ENCODE measurements around the gene CAMKMT.

The CAMKMT gene

DNA sequence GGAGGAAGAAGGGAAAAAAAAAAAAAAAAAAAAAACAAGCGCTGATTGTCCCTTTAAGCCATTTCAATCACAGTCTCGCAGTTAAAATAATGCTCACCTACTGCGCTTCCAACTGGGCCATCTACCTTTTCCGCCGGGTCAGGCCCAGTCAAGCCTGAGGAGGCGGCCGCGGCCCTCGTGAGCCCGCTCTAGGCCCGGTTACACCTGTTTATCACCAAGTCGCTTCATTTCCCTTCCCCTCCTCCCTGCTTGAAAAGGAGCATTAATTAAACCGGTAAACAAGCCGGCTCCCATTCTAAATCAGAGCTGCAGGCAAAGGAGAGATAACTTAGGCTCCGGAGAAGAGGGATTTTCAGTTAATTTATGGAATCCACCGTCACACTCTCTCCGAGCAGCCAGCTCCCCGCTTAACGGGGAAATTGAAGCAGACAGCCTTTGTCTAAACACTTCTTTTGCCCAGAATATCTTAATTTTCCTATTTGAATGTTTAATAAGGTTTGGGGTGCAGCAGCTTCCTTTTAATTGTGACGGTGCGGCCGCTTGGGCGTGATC, 439.6 kb downstream of the CAMKMT start:
- Histone ChIP-seq H3K27me3 (ENCODE audit: insufficient read depth, low read length) (peaks cover 99% of the 10 kb centered on the region), H3K4me3 (ENCODE audit: low read length) (peak overlapping the region; percentile 80), H3K9ac (ENCODE audit: low read depth, low read length) (peak overlapping the region; percentile 83; the same call in 1 of the 2 replicates), H3K36me3 (ENCODE audit: insufficient read depth, low read depth, low read length) (no peaks in the 10 kb centered on the region), H3K9me3 (ENCODE audit: insufficient read depth, low read depth, low read length) (no peaks in the 10 kb centered on the region), H3K4me1 (ENCODE audit: insufficient read depth, low read length) (peaks cover 52% of the 10 kb centered on the region), H3K27ac (ENCODE audit: low read length) (peak overlapping the region; percentile 35)

DNA sequence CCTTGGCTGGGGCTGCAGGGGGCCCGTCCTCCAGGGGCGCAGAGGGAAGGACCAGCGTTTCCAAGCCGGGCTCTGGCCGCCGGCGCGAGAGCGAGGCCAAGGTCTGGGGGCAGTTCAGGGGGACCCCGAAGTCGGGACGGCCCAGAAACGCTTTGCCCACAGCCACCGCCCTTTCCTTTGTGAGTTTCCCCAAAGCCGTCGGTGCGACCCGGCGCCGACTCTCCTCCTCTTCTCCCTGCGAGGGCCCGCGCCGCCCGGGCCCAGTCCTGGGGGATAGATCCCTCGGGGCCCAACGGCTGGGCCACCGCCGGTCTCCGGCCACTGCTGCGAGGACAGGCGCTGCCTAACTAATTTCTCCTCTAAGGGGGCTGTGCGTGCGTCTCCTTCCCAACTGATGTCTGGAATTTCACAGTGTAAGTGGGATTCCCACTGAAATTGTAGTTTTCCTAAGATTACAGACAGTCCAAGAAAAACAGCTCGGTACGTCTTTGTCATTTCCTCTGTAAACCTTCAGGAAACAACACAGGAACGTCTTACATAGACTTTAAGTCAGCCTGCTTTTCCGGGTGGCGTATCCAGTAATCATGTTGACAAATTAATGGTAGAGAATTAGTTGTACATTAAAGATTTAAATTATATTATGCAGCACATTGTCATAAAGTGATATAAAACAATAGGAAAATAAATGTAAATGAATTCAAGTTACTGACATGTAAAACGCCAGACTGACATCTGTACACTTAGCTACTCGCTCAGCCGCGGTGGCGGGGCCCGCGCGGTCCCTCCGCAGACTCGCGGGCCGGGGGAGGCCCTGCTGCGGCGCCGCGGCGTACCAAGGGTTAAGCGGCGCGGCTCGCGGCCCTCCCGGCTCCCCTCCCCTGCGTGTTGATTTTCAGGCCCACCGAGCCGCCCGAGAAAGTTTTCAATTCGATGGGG, 440.4 kb downstream of the CAMKMT start:
- Histone ChIP-seq H3K9ac (ENCODE audit: low read depth, low read length) (peak overlapping the region; percentile 83; the same call in 1 of the 2 replicates), H3K4me3 (ENCODE audit: low read length) (peak overlapping the region; percentile 80), H3K27me3 (ENCODE audit: insufficient read depth, low read length) (peaks cover 100% of the 10 kb centered on the region), H3K36me3 (ENCODE audit: insufficient read depth, low read depth, low read length) (no peaks in the 10 kb centered on the region), H3K4me1 (ENCODE audit: insufficient read depth, low read length) (peaks cover 60% of the 10 kb centered on the region), H3K27ac (ENCODE audit: low read length) (peak overlapping the region; percentile 35), H3K9me3 (ENCODE audit: insufficient read depth, low read depth, low read length) (no peaks in the 10 kb centered on the region)

DNA sequence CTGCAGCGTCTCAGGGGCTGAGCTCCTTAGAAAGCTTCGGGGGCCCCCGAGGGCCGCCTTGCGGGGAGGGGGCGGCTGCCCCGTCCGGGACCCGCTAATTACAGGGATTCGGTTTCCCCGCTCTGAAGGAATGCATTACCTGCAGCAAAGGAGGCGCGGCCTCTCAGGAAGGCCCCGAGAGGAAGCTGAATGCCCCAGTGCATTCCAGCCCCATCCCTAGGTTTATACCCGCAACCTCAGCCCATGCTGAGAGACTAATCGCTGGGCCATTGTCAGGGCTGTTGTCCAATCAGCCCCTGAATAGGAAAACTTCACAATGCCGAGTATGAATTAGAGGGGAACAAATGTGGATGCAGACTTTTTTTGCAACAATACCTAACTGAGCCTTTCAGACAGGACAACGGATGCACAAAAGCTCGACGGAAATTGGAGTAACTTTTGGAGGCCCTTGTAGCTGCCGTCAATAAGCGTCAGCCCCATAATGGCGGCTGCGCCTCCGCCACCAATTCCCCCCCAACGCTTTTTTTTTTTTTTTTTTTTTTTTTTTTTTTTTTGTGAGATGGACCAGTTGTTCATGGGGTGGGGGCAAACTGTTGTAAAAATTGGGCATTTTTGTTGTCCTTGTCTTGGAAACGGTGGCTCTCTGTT, 441.2 kb downstream of the CAMKMT start:
- Histone ChIP-seq H3K27ac (ENCODE audit: low read length) (no peak overlapping the region), H3K4me3 (ENCODE audit: low read length) (peak overlapping the region; percentile 80), H3K4me1 (ENCODE audit: insufficient read depth, low read length) (peaks cover 65% of the 10 kb centered on the region), H3K36me3 (ENCODE audit: insufficient read depth, low read depth, low read length) (no peaks in the 10 kb centered on the region), H3K9me3 (ENCODE audit: insufficient read depth, low read depth, low read length) (no peaks in the 10 kb centered on the region), H3K9ac (ENCODE audit: low read depth, low read length) (peak overlapping the region; percentile 83; the same call in 1 of the 2 replicates), H3K27me3 (ENCODE audit: insufficient read depth, low read length) (peaks cover 100% of the 10 kb centered on the region)

DNA sequence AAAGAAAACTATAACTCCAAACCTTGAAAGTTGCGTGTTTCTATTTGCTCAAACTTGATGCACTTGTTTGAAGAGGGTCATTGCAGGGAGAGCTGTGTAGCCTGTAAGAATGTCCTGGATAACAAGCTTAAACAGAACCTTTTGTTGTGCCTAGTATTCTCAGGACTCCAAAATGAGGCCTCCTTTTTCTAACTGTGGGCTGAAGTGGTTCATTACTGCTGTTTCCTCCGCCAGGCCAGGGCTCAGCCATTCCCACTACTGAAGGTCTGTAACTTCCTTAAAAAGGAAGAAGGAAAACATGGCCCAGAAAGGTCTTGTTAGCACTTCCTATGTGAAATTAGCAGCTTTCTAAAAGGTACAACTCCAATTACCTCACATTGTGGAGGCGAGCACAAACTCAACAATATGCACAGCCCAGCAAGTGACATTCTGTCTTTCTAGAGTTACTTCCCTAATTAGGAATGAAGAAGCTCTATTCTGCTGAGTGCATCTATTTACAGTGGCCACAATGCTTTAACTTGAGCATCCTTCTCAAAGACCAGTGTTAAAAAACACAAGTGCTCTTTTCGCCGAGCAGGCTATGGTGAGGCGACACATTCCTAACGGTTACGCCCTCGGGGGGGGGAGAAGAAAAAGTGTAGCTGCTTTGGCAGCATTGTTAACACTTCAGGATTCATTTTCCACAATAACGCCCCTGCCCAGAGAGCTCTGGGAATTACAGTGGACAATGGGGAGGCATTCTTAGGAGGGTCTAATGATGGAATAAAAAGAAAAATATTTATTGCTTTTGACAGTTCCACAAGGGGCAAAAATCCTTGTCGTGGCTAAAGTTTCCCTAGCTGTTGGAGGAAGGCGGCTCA, 442.9 kb downstream of the CAMKMT start:
- Histone ChIP-seq H3K36me3 (ENCODE audit: insufficient read depth, low read depth, low read length) (no peaks in the 10 kb centered on the region), H3K27ac (ENCODE audit: low read length) (no peak overlapping the region), H3K4me1 (ENCODE audit: insufficient read depth, low read length) (peaks cover 63% of the 10 kb centered on the region), H3K9me3 (ENCODE audit: insufficient read depth, low read depth, low read length) (no peaks in the 10 kb centered on the region), H3K4me3 (ENCODE audit: low read length) (peak overlapping the region; percentile 53; the same call in 1 of the 2 replicates), H3K27me3 (ENCODE audit: insufficient read depth, low read length) (peaks cover 100% of the 10 kb centered on the region), H3K9ac (ENCODE audit: low read depth, low read length) (peak overlapping the region; percentile 53; the same call in 1 of the 2 replicates)

DNA sequence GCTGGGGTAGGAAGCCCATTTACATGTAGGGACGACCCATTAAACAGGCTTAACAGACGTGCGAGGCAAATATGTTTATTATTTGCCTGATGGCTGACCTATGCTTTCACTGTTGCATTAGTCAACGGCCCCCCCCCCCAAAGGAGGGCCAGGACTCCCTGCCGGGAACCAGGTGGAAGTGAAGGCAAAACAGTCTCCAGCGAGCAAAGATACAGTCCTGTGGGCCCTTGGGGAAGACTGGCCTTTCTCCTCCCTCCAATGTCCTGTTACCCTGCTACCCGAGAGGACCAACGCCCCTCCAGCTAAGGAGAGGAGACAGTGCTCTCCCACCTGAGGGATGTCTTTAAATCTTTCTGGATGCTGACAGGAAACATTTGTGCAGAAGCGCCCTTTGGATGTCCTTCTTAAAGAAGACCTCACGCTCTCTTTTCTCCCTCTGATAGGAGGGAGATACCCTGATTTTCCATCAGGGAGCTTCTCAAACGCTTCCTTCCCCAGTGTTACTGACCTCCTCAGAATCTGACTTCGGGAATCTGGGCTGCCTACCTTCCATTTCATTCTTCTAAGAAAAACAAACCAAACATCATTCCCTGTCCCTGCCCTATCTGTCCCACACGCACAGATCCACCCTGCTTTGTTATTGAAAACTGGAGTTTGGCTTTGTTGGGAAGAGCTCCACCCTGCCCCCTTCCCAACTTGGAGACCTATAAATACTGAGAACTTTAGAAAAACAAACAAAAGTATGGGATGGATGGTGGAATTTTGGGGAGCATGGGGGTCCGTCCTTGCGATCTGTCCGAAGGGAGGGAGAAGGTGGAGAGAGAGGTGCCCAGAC, 443.9 kb downstream of the CAMKMT start:
- H3K27me3 ChIP-seq (ENCODE audit: insufficient read depth, low read length): peaks cover 96% of the 10 kb centered on the region
- H3K9ac ChIP-seq (ENCODE audit: low read depth, low read length): peak overlapping the region; percentile 53; the same call in 1 of the 2 replicates
- H3K4me1 ChIP-seq (ENCODE audit: insufficient read depth, low read length): peaks cover 53% of the 10 kb centered on the region
- H3K4me3 ChIP-seq (ENCODE audit: low read length): peak overlapping the region; percentile 53
- no peaks in the 10 kb centered on the region for H3K9me3 ChIP-seq (ENCODE audit: insufficient read depth, low read depth, low read length)
- H3K36me3 ChIP-seq (ENCODE audit: insufficient read depth, low read depth, low read length): no peaks in the 10 kb centered on the region
- H3K27ac ChIP-seq (ENCODE audit: low read length): peak overlapping the region; percentile 40

DNA sequence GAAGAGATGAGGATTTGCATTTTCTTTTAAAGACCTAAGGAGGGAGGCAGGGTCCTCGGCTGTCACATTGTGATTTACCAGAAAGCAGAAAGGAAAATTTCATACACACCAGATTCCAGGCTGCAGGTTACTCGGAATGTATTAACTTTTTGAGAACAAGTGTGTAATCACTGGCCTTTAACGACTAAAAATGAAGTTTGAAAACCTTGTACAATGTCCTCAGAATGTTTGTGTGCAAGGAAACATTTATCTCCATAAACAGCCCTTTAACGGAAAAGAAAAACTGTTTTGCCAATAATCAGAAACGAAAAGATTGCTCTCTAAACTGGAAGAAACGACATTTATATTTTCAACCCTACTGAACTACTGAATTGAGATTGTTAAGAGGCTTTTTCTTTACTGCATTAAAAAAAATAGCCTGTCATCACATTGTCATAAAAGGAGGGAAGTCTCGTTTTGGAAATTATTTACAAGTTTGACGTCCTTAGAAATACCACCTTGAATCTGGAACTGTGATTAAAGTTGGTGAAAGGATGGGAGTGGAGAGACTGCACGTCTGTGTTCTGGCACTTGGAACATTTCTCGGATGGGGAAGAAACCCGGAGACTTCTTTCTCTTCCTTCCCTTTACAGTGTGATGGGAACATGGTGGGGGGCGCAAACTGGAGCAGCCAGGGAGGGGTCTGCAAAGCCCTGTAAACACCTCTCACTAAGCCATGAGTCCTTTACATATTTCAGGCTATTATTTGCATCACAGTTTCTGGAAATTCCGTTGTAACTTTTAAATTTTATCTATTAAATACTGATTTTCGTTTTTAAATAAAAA, 445.7 kb downstream of the CAMKMT start:
- Histone ChIP-seq H3K27me3 (ENCODE audit: insufficient read depth, low read length) (peaks cover 78% of the 10 kb centered on the region), H3K9me3 (ENCODE audit: insufficient read depth, low read depth, low read length) (no peaks in the 10 kb centered on the region), H3K36me3 (ENCODE audit: insufficient read depth, low read depth, low read length) (no peaks in the 10 kb centered on the region), H3K27ac (ENCODE audit: low read length) (no peak overlapping the region), H3K4me3 (ENCODE audit: low read length) (no peak overlapping the region; the same call in 1 of the 2 replicates), H3K4me1 (ENCODE audit: insufficient read depth, low read length) (peaks cover 45% of the 10 kb centered on the region), H3K9ac (ENCODE audit: low read depth, low read length) (no peak overlapping the region)

DNA sequence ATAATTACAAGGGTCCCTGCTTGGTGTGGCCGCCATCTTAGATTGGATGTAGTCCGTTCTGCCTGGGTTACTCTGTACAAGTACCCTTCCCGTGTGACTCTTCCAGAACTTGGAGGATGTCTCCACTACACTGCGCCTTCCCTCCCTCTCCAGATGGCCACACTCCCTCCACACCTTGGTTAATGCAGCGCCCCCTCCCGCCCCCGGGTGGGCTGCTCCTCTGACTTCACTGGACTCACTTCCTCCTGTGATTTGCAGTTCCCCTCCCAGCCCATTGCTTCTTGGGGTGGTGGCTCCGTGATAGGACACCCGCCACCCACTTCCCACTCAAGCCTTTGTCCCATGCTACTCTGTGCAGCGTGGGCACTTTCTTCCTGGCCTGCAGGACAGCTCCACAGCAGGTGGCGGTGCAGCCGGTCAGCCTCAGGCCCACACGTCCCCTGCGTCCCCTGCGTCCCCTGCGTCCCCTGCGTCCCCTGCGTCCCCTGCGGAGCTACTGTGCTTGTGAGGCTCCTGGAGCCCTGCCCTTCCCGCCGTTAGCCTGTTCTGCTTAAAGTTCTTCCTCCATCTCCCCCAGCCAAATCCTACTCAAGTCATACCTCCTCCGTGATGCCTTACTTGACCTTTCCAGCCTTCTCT, 449.3 kb downstream of the CAMKMT start:
- no peak overlapping the region for H3K4me3 ChIP-seq (ENCODE audit: low read length)
- no peaks in the 10 kb centered on the region for H3K9me3 ChIP-seq (ENCODE audit: insufficient read depth, low read depth, low read length)
- H3K27me3 ChIP-seq (ENCODE audit: insufficient read depth, low read length): peaks cover 49% of the 10 kb centered on the region
- H3K9ac ChIP-seq (ENCODE audit: low read depth, low read length): no peak overlapping the region
- no peaks in the 10 kb centered on the region for H3K36me3 ChIP-seq (ENCODE audit: insufficient read depth, low read depth, low read length)
- no peak overlapping the region for H3K27ac ChIP-seq (ENCODE audit: low read length)
- H3K4me1 ChIP-seq (ENCODE audit: insufficient read depth, low read length): peaks cover 16% of the 10 kb centered on the region; the same call in 1 of the 2 replicates

DNA sequence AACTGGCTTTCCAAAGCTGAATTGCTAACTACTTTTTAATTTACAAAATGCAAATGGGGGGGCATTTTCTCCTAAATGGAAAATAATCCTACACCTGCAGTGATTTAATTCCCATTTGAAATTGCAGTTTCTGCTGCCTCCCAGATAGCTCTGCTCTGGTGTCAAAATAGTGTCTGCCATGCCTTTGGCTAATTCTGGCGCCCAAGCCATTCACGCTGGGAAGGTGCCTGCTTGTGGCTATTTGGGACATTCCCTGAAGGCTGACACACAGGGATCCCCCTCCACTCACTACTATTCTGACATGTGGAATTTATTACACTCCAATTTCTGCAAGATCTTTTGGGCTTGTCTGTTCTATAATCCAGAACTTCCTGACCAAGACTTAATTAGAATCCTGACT, 451.4 kb downstream of the CAMKMT start:
- Histone ChIP-seq H3K4me1 (ENCODE audit: insufficient read depth, low read length) (no peaks in the 10 kb centered on the region), H3K9ac (ENCODE audit: low read depth, low read length) (no peak overlapping the region), H3K36me3 (ENCODE audit: insufficient read depth, low read depth, low read length) (no peaks in the 10 kb centered on the region), H3K27me3 (ENCODE audit: insufficient read depth, low read length) (peaks cover 27% of the 10 kb centered on the region), H3K9me3 (ENCODE audit: insufficient read depth, low read depth, low read length) (no peaks in the 10 kb centered on the region), H3K4me3 (ENCODE audit: low read length) (no peak overlapping the region), H3K27ac (ENCODE audit: low read length) (no peak overlapping the region)

DNA sequence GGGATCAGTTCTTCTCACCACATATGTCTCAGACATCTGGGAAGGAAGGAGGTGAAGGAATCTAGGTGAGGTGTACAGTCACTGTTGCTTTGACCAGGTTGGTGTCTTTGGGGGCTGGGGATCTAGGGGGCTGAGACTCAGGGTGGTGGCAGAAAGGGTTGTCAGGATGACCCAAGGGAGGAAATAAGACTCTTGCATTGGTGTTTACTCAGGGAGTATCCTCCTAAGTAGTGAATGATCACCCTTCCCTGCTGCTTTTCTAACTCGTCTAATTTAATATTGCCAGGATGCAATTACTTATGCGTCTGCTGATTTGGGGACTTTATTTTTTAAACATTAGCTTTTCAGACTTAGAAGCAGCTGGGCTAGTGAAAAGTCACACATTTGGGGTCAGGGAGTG, 451.9 kb downstream of the CAMKMT start:
- Histone ChIP-seq H3K9ac (ENCODE audit: low read depth, low read length) (no peak overlapping the region), H3K27ac (ENCODE audit: low read length) (no peak overlapping the region), H3K4me3 (ENCODE audit: low read length) (no peak overlapping the region), H3K9me3 (ENCODE audit: insufficient read depth, low read depth, low read length) (no peaks in the 10 kb centered on the region), H3K36me3 (ENCODE audit: insufficient read depth, low read depth, low read length) (no peaks in the 10 kb centered on the region), H3K27me3 (ENCODE audit: insufficient read depth, low read length) (peaks cover 22% of the 10 kb centered on the region), H3K4me1 (ENCODE audit: insufficient read depth, low read length) (no peaks in the 10 kb centered on the region)

All from iPS-20b (cell line).